Neural cell (in vitro differentiated cells): ENCODE results near the gene DMRTA1. TPM values are rescaled to one million over a fixed set of nuclear protein-coding genes. Genes with fewer than 3 reads are reported as not detected.

Experiments
- H2AFZ ChIP-seq: fragments of 200-600, 300-800 bp; sonication (generic), shearing (Covaris generic); 2 replicates; pipeline ENCODE4 v1.6.0; 2014; ENCODE audit warnings: low read depth, mild to moderate bottlenecking, antibody characterized with exemption, low read length, moderate library complexity
- H3F3A ChIP-seq: fragments of 200-600 bp; shearing (Covaris generic); 2 replicates; pipeline ENCODE4 v1.6.1; 2016; ENCODE audit warnings: mild to moderate bottlenecking, moderate library complexity, mixed read lengths, antibody characterized with exemption, low read length; ENCODE audit not compliant: insufficient read depth, poor library complexity, severe bottlenecking
- H3K27ac ChIP-seq: fragments of 200-600, 300-800 bp; sonication (generic), shearing (Covaris generic); 2 replicates; pipeline ENCODE4 v1.5.1; 2014; ENCODE audit warnings: mild to moderate bottlenecking, low read length, moderate library complexity
- H3K27me3 ChIP-seq: fragments of 300-800, 200-600 bp; sonication (generic), shearing (Covaris generic); 2 replicates; pipeline ENCODE4 v1.6.0; 2014; ENCODE audit warnings: mild to moderate bottlenecking, low read depth, low read length, moderate library complexity; ENCODE audit not compliant: insufficient read depth
- H3K36me3 ChIP-seq: fragments of 300-800, 200-600 bp; sonication (generic), shearing (Covaris generic); 2 replicates; pipeline ENCODE4 v1.5.1; 2014; ENCODE audit warnings: mild to moderate bottlenecking, antibody characterized with exemption, low read length, moderate library complexity; ENCODE audit not compliant: insufficient read depth
- H3K4me2 ChIP-seq: fragments of 300-800, 200-600 bp; sonication (generic), shearing (Covaris generic); 2 replicates; pipeline ENCODE4 v1.6.0; 2014; ENCODE audit warnings: mild to moderate bottlenecking, low read length
- H3K4me3 ChIP-seq: fragments of 300-800, 200-600 bp; sonication (generic), shearing (Covaris generic); 2 replicates; pipeline ENCODE4 v1.5.1; 2014; ENCODE audit warnings: mild to moderate bottlenecking, low read length, moderate library complexity
- H3K79me2 ChIP-seq: fragments of 200-600 bp; shearing (Covaris generic); replicated peaks from 2 replicates; pipeline ENCODE4 v1.6.0; 2014; ENCODE audit warnings: mild to moderate bottlenecking, low read length, moderate library complexity; ENCODE audit not compliant: insufficient read depth
- H3K9ac ChIP-seq: fragments of 300-800, 200-600 bp; sonication (generic), shearing (Covaris generic); 2 replicates; pipeline ENCODE4 v1.6.1; 2016; ENCODE audit warnings: mild to moderate bottlenecking, low read length, mixed read lengths
- H3K9me2 ChIP-seq: fragments of 200-600 bp; shearing (Covaris generic); 2 replicates; pipeline ENCODE4 v1.6.1; 2016; ENCODE audit warnings: mild to moderate bottlenecking, low read length, mixed read lengths; ENCODE audit not compliant: insufficient read depth
- H3K9me3 ChIP-seq: fragments of 200-600, 300-800 bp; sonication (generic), shearing (Covaris generic); 2 replicates; pipeline ENCODE4 v1.6.1; 2016; ENCODE audit warnings: mild to moderate bottlenecking, mixed run types, low read length, moderate library complexity, mixed read lengths
- H4K20me1 ChIP-seq: fragments of 200-600 bp; shearing (Covaris generic); 2 replicates; pipeline ENCODE4 v1.6.1; 2016; ENCODE audit warnings: mild to moderate bottlenecking, mixed run types; ENCODE audit not compliant: insufficient read depth
- EP300 ChIP-seq: fragments of 450-650 bp; conservative IDR thresholded peaks from 2 replicates; pipeline ENCODE4 v1.6.1; 2014; ENCODE audit warnings: antibody characterized with exemption, mild to moderate bottlenecking, moderate library complexity; ENCODE audit not compliant: poor library complexity, severe bottlenecking
- EZH2 ChIP-seq: fragments of 200-600, 300-800 bp; shearing (Covaris generic), sonication (generic); IDR thresholded peaks from 2 replicates; pipeline ENCODE4 v1.6.1; 2014; ENCODE audit warnings: antibody characterized with exemption, low read length, borderline replicate concordance, mild to moderate bottlenecking; ENCODE audit not compliant: insufficient read depth, poor library complexity, severe bottlenecking
- MXI1 ChIP-seq: fragments of 450-650 bp; conservative IDR thresholded peaks from 2 replicates; pipeline ENCODE4 v1.6.1; 2014; ENCODE audit warnings: antibody characterized with exemption, mild to moderate bottlenecking; ENCODE audit not compliant: poor library complexity, severe bottlenecking
- POLR2AphosphoS5 ChIP-seq: IDR thresholded peaks from 2 replicates; pipeline ENCODE4 v1.6.1; 2012
- RAD21 ChIP-seq: fragments of 450-650 bp; conservative IDR thresholded peaks from 2 replicates; pipeline ENCODE4 v1.6.1; 2014; ENCODE audit warnings: antibody characterized with exemption, mild to moderate bottlenecking, moderate library complexity
- SMC3 ChIP-seq: fragments of 450-650 bp; conservative IDR thresholded peaks from 2 replicates; pipeline ENCODE4 v1.6.1; 2014; ENCODE audit warnings: antibody characterized with exemption, mild to moderate bottlenecking, moderate library complexity; ENCODE audit not compliant: poor library complexity
- TAF1 ChIP-seq: IDR thresholded peaks from 2 replicates; pipeline ENCODE4 v1.6.1; 2012; ENCODE audit warnings: low read depth
- polyA plus RNA-seq: library from polyadenylated mRNA; depleted of rRNA; stranded (reverse); fragments of >200 nt; gene quantifications from 2 replicates; pipeline ENCODE4 v1.2.3, GENCODE V29; 2014
- TF ChIP-seq, protein P1 (sequence below): fragments of 450-650 bp; IDR thresholded peaks from 2 replicates; pipeline ENCODE4 v1.5.1; 2014; ENCODE audit warnings: antibody characterized with exemption, mild to moderate bottlenecking, moderate library complexity; ENCODE audit not compliant: poor library complexity, severe bottlenecking
- TF ChIP-seq, protein P2 (sequence below): IDR thresholded peaks from 2 replicates; pipeline ENCODE4 v1.6.1; 2012; ENCODE audit warnings: borderline replicate concordance

DMRTA1 gene
- polyA plus RNA-seq, 1 donor from 2014 or later: 0.64 TPM

DNA sequence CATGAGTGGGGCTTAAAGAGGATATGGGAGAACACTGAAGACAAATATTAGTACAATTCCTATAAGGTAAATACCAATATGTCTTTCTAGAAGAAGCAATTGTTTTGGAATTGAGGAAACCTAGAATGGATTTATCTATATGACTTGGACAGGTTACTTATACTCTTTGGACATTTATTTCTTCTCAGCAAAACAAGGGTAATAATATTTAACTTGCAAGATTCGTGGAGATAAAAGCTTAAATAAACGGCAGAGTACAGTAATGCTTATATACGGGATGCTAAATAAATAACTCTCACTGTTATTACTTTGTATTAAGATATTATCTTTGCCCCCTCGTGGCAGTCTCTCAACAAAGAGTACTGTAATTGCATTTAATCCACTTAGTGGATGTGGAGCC lies 8.6 kb downstream of the DMRTA1 start:
- Histone ChIP-seq H3K9me2 (no peaks in the 10 kb centered on the region), H3K4me2 (no peak overlapping the region), H3K4me3 (no peak overlapping the region), H3F3A (no peaks in the 10 kb centered on the region), H3K36me3 (no peaks in the 10 kb centered on the region), H2AFZ (no peak overlapping the region), H3K9ac (no peak overlapping the region), H3K27me3 (no peaks in the 10 kb centered on the region), H4K20me1 (no peaks in the 10 kb centered on the region), H3K9me3 (no peaks in the 10 kb centered on the region), H3K79me2 (peaks cover 1% of the 10 kb centered on the region), H3K27ac (no peak overlapping the region)
- TF ChIP-seq, protein P1, sequence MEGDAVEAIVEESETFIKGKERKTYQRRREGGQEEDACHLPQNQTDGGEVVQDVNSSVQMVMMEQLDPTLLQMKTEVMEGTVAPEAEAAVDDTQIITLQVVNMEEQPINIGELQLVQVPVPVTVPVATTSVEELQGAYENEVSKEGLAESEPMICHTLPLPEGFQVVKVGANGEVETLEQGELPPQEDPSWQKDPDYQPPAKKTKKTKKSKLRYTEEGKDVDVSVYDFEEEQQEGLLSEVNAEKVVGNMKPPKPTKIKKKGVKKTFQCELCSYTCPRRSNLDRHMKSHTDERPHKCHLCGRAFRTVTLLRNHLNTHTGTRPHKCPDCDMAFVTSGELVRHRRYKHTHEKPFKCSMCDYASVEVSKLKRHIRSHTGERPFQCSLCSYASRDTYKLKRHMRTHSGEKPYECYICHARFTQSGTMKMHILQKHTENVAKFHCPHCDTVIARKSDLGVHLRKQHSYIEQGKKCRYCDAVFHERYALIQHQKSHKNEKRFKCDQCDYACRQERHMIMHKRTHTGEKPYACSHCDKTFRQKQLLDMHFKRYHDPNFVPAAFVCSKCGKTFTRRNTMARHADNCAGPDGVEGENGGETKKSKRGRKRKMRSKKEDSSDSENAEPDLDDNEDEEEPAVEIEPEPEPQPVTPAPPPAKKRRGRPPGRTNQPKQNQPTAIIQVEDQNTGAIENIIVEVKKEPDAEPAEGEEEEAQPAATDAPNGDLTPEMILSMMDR: no peak
- TF ChIP-seq POLR2AphosphoS5 (no peak), RAD21 (no peak), TAF1 (no peak), EP300 (no peak), SMC3 (no peak), MXI1 (no peak), EZH2 (no peak)
- TF ChIP-seq, protein P2, sequence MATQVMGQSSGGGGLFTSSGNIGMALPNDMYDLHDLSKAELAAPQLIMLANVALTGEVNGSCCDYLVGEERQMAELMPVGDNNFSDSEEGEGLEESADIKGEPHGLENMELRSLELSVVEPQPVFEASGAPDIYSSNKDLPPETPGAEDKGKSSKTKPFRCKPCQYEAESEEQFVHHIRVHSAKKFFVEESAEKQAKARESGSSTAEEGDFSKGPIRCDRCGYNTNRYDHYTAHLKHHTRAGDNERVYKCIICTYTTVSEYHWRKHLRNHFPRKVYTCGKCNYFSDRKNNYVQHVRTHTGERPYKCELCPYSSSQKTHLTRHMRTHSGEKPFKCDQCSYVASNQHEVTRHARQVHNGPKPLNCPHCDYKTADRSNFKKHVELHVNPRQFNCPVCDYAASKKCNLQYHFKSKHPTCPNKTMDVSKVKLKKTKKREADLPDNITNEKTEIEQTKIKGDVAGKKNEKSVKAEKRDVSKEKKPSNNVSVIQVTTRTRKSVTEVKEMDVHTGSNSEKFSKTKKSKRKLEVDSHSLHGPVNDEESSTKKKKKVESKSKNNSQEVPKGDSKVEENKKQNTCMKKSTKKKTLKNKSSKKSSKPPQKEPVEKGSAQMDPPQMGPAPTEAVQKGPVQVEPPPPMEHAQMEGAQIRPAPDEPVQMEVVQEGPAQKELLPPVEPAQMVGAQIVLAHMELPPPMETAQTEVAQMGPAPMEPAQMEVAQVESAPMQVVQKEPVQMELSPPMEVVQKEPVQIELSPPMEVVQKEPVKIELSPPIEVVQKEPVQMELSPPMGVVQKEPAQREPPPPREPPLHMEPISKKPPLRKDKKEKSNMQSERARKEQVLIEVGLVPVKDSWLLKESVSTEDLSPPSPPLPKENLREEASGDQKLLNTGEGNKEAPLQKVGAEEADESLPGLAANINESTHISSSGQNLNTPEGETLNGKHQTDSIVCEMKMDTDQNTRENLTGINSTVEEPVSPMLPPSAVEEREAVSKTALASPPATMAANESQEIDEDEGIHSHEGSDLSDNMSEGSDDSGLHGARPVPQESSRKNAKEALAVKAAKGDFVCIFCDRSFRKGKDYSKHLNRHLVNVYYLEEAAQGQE: no peak

DNA sequence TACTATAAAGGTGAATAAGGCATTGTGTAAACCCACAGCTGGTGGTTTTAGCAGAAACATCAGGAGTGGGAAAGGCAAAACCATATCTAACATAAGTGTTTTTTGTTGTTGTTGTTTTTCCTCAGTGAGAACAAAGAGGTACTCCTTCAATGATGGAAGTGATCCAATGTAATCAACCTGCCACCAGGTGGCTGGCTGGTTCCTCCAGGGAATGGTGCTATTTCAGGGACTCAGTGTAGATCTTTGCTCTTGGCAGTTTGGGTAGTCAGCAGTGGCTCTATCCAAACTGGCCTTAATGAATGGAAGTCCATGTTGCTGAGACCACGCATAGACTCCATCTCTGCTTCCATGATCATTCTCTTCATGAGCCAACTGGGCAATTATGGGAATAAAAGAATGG lies 10.8 kb downstream of the DMRTA1 start:
- Histone ChIP-seq H3K9ac (no peak overlapping the region), H3F3A (no peaks in the 10 kb centered on the region), H3K27me3 (no peaks in the 10 kb centered on the region), H3K79me2 (no peaks in the 10 kb centered on the region), H3K4me3 (no peak overlapping the region), H3K9me2 (no peaks in the 10 kb centered on the region), H3K27ac (no peak overlapping the region), H4K20me1 (no peaks in the 10 kb centered on the region), H3K4me2 (no peak overlapping the region), H3K36me3 (no peaks in the 10 kb centered on the region), H3K9me3 (no peaks in the 10 kb centered on the region), H2AFZ (no peak overlapping the region)
- TF ChIP-seq EZH2: no peak
- no peak for TF ChIP-seq MXI1
- TF ChIP-seq TAF1: no peak
- TF ChIP-seq POLR2AphosphoS5: no peak
- TF ChIP-seq SMC3: no peak
- no peak for TF ChIP-seq RAD21
- TF ChIP-seq, protein P2: no peak
- TF ChIP-seq EP300: no peak
- TF ChIP-seq, protein P1: no peak
